Esophagus muscularis mucosa (tissue), 4 donors: ENCODE results near the gene RNF34. TPM values are rescaled to one million over a fixed set of nuclear protein-coding genes. Genes with fewer than 3 reads are reported as not detected.

ENCODE experiments used
- DNase-seq: peaks from one replicate; pipeline ENCODE4 v3.0.0-alpha.2; 2017; ENCODE audit errors: extremely low spot score
- H3K27ac ChIP-seq, 4 donors: fragments of 200-600 bp; sonication (generic); replicated peaks in 1 of 4; 1 replicate in 3 of 4; 2 replicates in 1 of 4; pipeline ENCODE4 v1.5.1; 2016 to 2019; ENCODE audit warnings: mild to moderate bottlenecking in 1 of 4
- H3K27me3 ChIP-seq, 4 donors: fragments of 200-600 bp; sonication (generic); one replicate each; pipeline versions ENCODE4 v1.5.1 to v1.6.0; 2016 to 2019
- H3K36me3 ChIP-seq, 4 donors: fragments of 200-600 bp; sonication (generic); one replicate each; pipeline ENCODE4 v1.5.1; 2016 to 2019
- H3K4me1 ChIP-seq, 4 donors: fragments of 200-600 bp; sonication (generic); one replicate each; pipeline ENCODE4 v1.5.1; 2016 to 2019
- H3K4me3 ChIP-seq, 4 donors: fragments of 200-600 bp; sonication (generic); 1 replicate in 2 of 4; 2 replicates in 2 of 4; pipeline ENCODE4 v1.5.1; 2016 to 2019; ENCODE audit warnings: mild to moderate bottlenecking in 4 of 4, moderate library complexity in 1 of 4
- H3K9me3 ChIP-seq, 4 donors: fragments of 200-600 bp; sonication (generic); 1 replicate in 3 of 4; 2 replicates in 1 of 4; pipeline ENCODE4 v1.5.1; 2016 to 2019
- EP300 ChIP-seq: sonication (generic); formaldehyde crosslinking; IDR thresholded peaks from one replicate; pipeline ENCODE4 v1.6.1; 2017; ENCODE audit warnings: antibody characterized with exemption
- POLR2A ChIP-seq: fragments of 450-650 bp; IDR thresholded peaks from one replicate; pipeline ENCODE4 v1.6.1; 2017; ENCODE audit warnings: antibody characterized with exemption, moderate library complexity, mild to moderate bottlenecking, low read depth
- POLR2AphosphoS5 ChIP-seq, 2 donors: sonication (generic); formaldehyde crosslinking; IDR thresholded peaks; one replicate each; pipeline ENCODE4 v1.6.1; 2017; ENCODE audit warnings: antibody characterized with exemption in 2 of 2
- WGBS: methylation state at CpG from one replicate; pipeline ENCODE4 v1.1.5; 2018; 5-methylcytosine and 5-hydroxymethylcytosine counted together
- intact Hi-C: fragments of 100-400 bp; cut with DNase I; formaldehyde crosslinking; loops from one replicate; pipeline ENCODE4 v1.15.1; 2023
- total RNA-seq, 4 donors: library from RNA; depleted of rRNA; stranded (reverse); fragments of >200 nt; gene quantifications; one replicate each; pipeline versions ENCODE4 v1.1.0 to v1.2.1, GENCODE V29; 2016
- TF ChIP-seq, protein P1 (sequence below), 3 experiments: fragments of 200-600 bp in 2 of 3; fragments of 450-650 bp in 1 of 3; sonication (generic) in 2 of 3; IDR thresholded peaks; one replicate each; pipeline ENCODE4 v1.5.1; 2017 to 2019; ENCODE audit warnings: antibody characterized with exemption in 3 of 3, mild to moderate bottlenecking in 2 of 3, moderate library complexity in 1 of 3

RNF34 gene
- total RNA-seq, 4 donors from 2014 or later = 39.6 to 69.9 (median 46.6) TPM

DNA sequence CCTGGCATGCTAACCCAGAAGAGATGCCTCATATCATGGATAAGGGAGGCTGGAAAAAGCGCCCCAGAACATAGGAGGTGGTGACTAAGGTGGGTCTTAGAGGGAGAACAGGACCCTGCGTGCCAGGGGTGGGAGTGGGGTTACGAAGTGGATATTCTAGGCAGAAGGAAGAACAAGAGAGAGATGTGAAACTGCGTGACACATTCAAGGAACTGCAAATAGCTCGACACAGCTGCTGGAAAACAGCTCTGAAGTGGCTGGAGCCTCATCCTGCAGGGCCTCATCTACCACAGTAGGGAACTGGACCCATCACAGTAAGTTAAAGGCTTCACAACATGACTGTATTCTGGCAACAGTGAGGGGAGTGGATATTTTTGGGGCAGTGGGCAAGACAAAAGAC is 61.1 kb downstream of the RNF34 start:
- TF ChIP-seq, protein P1, sequence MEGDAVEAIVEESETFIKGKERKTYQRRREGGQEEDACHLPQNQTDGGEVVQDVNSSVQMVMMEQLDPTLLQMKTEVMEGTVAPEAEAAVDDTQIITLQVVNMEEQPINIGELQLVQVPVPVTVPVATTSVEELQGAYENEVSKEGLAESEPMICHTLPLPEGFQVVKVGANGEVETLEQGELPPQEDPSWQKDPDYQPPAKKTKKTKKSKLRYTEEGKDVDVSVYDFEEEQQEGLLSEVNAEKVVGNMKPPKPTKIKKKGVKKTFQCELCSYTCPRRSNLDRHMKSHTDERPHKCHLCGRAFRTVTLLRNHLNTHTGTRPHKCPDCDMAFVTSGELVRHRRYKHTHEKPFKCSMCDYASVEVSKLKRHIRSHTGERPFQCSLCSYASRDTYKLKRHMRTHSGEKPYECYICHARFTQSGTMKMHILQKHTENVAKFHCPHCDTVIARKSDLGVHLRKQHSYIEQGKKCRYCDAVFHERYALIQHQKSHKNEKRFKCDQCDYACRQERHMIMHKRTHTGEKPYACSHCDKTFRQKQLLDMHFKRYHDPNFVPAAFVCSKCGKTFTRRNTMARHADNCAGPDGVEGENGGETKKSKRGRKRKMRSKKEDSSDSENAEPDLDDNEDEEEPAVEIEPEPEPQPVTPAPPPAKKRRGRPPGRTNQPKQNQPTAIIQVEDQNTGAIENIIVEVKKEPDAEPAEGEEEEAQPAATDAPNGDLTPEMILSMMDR (IDR thresholded peaks at IDR 0.05) = no peak
- no peak for TF ChIP-seq EP300
- no peak for TF ChIP-seq POLR2A
- no peak for TF ChIP-seq POLR2AphosphoS5 (IDR thresholded peaks at IDR 0.05)
- intact Hi-C loops = no loop called here
- peaks cover 4 to 10% (median 9%) of the 10 kb centered on the region in 4 donors for H3K4me1 ChIP-seq
- no peaks in the 10 kb centered on the region for H3K27me3 ChIP-seq
- WGBS = 81% methylated on average over 5 of the region's 5 CpGs
- H3K9me3 ChIP-seq = no peaks in the 10 kb centered on the region
- no peak overlapping the region for H3K4me3 ChIP-seq
- no peak for DNase-seq
- no peak overlapping the region for H3K27ac ChIP-seq
- H3K36me3 ChIP-seq = no peaks in the 10 kb centered on the region

DNA sequence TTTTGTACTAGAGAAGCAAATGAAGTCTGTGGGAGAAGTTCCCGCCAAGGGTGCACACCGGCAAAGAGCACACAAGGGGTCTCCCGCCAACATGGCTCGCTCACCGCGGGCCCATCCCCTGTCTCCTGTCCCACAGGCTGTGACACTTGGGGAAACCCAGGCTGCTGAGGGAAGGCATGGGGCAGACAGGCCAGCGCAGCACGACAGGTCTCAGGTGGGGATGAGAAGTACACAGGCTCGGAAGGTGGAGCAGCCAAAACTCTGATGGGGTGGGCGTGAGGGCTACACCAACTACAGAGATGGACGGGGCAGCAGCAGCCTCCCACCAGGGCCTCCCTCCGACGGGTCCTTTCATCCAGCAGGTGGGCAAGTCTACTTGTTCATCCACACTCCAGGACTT is 64.4 kb downstream of the RNF34 start:
- DNase-seq = no peak
- Histone ChIP-seq H3K27me3 (no peaks in the 10 kb centered on the region), H3K4me1 (peaks cover 11 to 25% (median 22%) of the 10 kb centered on the region in 4 donors), H3K27ac (no peak overlapping the region), H3K4me3 (no peak overlapping the region), H3K9me3 (no peaks in the 10 kb centered on the region), H3K36me3 (no peaks in the 10 kb centered on the region)
- intact Hi-C loops = no loop called here
- 99% methylated on average over 7 of the region's 13 CpGs for WGBS
- TF ChIP-seq EP300 = no peak
- no peak for TF ChIP-seq POLR2AphosphoS5 (IDR thresholded peaks at IDR 0.05)
- TF ChIP-seq, protein P1 (IDR thresholded peaks at IDR 0.05) = no peak
- no peak for TF ChIP-seq POLR2A

DNA sequence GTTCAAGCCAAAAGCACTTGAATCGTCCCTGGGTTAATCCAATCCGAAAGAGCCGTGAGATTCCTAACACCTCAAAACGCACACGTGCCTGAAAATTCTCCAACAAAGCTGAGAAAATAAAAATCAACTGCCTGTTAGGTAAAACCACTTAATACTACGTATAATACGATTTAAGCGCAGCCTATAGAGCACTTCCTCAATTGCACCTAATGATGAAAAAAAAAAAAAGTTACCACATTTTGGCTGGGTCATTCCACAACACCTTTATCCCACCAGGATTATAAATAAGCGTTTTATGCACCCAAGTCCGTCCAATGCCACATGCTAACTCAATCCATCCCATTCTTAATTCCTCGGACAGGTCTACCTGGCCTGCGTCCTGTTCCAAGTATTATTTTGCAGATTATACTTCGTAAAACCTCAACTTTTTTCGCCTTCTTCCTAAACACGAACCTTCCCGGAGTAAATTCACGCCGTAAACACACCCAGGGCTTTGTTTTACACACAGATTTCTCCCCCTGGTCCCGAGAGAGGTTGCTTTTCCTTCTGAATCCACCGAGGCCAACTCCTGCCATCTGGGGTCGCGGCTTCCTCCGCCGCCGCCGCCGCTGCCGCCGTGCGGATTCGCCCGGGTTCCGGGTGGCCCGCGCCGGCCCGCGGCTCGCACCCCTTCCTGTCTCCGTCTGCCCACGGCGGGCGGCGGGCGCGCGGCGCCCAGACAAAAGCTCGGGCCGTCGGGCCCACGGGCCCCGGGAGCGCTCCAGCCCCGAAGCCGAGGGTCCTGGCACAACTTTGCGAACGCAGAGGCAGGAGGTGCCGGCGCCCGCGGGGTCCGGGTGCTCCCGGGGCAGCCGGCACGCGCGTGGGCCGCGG is 66.2 kb downstream of the RNF34 start:
- Histone ChIP-seq H3K4me1 (peaks cover 11 to 25% (median 22%) of the 10 kb centered on the region in 4 donors), H3K27ac (peak overlapping the region; percentile 45 to 91 (median 72)), H3K27me3 (no peaks in the 10 kb centered on the region), H3K4me3 (peak overlapping the region; percentile 68 to 88 (median 76)), H3K9me3 (no peaks in the 10 kb centered on the region), H3K36me3 (no peaks in the 10 kb centered on the region)
- intact Hi-C loops = no loop called here
- DNase-seq = no peak
- WGBS = 37% methylated on average over 22 of the region's 70 CpGs
- no peak for TF ChIP-seq POLR2A
- no peak for TF ChIP-seq POLR2AphosphoS5 (IDR thresholded peaks at IDR 0.05)
- no peak for TF ChIP-seq EP300
- TF ChIP-seq, protein P1 (IDR thresholded peaks at IDR 0.05) = no peak

DNA sequence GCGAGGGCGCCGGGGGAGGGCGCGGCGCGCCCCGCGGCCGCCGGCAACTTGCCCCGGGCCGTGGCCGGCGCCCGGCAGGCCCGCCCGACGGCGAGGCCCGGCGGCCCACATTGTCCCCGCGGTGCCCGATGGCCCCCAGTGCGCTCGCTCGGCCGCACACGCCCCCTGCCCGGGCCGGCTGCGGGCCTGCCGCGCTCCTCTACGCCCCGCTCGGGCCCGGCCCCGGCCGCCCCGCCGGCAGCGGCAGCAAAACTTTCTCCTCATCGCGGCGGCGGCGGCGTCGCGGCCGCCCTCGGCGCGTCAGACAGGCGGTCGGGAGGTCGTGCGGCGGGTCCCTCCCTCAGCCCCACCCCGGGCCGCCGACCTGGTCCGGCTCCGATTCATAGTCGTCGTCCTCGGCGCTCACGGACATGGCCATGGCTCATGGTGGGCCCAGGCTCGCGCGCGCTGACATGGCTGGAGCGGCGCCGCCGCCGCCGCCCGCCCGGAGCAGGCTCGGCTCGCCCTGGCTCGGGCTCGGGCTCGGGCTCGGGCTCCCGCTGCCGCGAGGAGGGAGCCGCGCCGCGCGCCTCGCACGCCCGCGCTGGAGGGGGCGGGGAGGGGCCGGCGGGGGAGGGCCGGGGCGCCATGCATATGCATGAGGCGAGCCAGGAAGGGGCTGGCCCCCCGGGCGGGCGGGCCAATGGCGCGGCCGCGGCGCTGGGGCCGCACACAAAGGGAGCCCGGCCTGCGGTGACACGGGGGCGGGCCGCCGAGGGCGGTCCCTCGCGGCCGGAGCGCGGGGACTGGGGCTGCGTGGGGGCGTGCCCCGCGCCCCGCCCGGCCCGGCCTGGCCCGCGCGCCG is 67.1 kb downstream of the RNF34 start:
- peak; percentile 94 for DNase-seq
- H3K9me3 ChIP-seq = no peaks in the 10 kb centered on the region
- intact Hi-C loops = no loop called here
- H3K27me3 ChIP-seq = no peaks in the 10 kb centered on the region
- peak overlapping the region; percentile 82 to 91 (median 86) for H3K27ac ChIP-seq
- no peaks in the 10 kb centered on the region for H3K36me3 ChIP-seq
- WGBS = 1% methylated on average over 19 of the region's 139 CpGs
- peak overlapping the region; percentile 68 to 88 (median 76) for H3K4me3 ChIP-seq
- peak; percentile 30 to 58 for TF ChIP-seq POLR2AphosphoS5 (IDR thresholded peaks at IDR 0.05)
- TF ChIP-seq, protein P1 (IDR thresholded peaks at IDR 0.05) = no peak
- peaks cover 11 to 25% (median 21%) of the 10 kb centered on the region in 4 donors for H3K4me1 ChIP-seq
